GM21526 (cell line): ENCODE results near the gene BRICD5.

Experiments
- ATAC-seq: cut with Tn5 transposase; IDR thresholded peaks from one replicate; pipeline ENCODE4 v1.9.1; 2021; ENCODE audit warnings: moderate library complexity; ENCODE audit not compliant: unreplicated experiment, low FRiP score

Gene BRICD5

DNA sequence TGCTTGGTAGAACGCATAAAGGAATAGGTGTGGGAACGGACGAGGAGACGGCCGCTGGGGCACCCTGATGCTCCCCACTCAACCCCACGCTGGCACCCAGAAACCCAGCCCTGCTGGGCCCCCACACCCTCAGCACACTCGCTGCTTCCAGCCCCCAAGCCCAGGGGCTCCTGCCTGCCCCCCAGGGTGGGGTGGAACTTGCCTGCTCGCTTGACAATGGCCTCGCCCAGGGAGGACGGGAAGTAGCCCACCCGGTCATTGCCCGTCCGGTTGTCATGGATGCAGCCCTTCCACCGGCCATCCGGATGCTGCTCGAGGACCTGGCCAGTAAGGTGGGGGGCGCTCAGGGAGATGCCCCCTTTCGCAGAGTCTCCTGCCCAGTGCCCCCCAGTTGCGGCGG, 24.2 kb downstream of the BRICD5 start:
- no peak for ATAC-seq

DNA sequence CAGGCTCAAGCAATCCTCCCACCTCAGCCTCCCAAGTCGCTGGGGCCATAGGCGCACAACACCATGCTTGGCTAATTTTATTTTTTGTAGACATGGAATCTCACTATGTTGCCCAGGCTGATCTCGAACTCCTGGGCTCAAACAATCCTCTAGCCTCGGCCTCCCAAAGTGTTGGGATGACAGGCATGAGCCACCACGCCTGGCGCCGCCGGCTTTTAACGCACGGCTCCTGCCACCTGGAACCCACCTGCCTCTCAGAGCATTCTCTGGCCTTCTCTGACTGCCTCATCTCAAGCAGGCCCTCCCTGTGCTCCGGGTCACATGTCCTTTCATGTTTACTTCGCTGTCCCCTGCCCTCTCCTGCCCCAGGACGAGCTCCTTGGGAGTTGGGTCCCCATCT, 24.6 kb downstream of the BRICD5 start:
- ATAC-seq = no peak

DNA sequence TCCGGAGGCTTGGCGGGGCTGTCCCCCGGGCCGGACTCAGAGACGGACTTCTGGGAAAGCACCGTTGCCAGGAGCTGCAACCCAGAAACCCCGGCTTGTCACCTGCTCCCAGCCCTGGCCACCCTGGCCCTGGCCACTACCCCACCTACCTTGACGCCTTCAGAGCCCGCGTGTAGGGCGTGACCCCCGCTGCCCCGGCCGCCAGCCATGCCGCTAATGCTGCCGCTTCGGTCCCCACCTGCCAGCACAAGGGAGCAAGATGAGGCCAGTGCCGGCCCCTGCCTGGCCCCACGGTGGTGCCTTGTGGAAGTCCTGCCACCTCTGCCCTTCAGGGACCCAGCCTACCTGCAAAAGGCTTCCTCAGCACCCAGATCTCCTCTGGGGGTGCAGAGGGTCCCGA, 25.7 kb downstream of the BRICD5 start:
- ATAC-seq = no peak

DNA sequence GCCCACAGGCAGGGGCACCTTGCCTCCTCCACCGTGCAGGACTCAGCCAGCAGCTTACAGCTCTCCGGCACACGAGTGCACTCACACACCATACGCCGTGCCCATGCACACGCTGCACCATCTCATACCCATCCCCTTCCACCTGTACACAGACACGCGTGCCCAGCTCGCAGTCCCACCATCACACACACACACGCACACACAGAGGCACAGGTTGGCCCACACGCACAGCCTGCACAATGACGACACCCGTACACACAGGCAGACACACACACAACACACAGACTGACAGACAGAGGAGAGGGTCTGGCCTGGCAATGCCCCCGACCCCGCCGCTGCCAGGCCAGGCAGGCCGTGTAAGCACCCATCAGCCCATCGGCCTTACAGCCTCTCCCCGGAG, 26.3 kb downstream of the BRICD5 start:
- ATAC-seq = no peak

DNA sequence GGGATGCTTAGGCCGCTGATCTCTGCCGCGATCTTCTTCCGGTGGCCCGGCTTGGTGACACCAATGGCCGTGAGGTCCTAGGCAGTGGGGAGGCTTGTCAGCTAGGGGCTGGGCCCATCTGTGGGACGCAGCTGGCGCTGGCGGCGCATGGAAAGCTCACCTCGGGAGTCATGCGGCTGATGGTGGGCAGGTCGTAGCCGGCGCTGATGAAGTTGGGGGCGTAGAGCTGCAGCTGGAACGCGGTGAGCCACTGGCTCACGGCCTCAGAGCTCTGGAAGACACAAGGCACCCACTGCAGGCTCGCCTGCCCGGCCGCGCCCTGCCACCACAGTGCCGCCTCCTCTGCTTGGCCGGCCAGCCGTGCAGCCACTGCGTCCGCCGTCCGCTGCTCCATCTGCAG, 27.0 kb downstream of the BRICD5 start:
- no peak for ATAC-seq

DNA sequence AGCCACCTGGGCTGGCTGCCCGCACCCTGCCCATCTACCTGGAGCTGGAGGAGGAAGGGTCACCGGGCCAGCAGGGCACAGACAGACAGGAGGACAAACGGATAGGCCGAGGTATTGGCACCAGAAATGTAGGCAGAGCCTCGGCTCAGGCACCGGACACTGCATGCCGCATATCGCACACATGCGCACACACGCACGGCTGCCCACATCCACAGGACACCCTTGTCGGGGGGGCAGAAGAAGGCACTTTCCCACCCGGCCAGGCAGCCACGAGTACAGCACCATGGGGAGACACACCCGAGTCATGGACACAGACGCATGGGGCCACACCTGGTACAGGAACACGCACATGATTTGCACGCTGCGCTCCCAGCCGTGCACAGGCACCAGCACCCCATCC, 28.7 kb downstream of the BRICD5 start:
- no peak for ATAC-seq

DNA sequence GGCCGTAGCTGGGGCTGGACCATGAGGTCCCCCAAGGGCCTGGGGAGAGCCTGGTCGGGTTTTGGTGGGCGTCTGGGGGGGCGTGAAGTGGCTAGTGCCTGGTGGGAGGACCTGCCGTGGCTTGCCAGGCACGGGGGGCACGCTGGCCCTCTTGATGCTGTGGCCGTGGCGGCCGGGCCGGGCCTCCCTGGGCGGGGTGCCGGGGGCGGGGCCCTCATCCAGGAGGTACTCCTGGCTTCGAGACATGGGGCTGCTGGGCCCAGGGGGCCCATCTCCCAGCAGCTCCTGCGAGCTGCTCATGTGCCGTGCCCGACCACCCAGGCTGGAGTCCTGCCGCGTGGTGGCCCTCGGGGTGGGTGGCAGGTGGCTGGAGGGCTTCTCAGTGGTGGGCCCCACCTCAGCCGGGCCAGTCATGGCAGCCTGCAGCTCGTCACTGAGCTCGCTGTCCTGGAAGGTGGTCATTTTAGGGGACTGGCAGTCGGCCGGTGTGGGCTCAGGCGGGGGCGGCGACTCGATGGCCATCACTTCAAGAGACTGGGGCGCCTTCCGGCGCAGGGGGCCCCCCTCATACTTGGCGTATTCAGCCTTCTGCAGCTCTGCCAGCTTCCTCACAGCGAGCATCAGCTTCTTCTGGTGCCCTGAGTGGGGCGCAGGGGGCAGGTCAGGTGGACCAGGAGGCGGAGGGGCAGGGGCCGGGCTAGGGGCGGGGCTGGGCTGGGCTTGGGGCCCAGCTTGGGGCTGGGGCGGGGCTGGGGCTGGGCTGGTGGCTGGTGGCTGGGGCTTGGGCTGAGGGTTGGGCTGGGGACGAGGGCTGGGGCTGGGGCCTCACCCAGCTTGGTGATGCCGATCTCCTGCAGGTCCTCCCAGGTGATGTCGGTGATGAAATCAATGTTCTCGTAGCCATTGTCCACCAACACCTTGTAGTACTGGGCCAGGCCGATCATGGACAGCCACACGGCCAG, 29.4 kb downstream of the BRICD5 start:
- ATAC-seq = no peak

DNA sequence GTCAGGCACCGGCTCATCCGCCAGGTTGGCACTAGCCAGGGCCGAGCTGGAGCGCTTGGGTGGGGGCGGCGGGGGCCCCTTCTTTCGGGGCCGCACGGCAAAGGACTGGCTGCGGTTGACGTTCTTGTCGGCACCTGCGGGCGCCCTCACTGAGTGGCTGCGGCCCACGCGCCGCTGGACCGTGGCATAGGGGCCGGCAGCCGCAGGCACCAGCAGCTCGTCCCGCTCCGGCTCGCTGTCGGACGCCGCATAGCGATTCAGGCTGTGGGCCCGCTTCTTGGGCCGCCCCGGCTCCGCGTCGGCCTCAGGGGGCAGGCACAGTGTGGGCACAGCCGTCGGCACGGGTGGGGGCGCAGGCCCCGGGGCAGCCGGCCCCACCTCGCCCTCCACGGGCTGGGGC, 30.2 kb downstream of the BRICD5 start:
- ATAC-seq = no peak

DNA sequence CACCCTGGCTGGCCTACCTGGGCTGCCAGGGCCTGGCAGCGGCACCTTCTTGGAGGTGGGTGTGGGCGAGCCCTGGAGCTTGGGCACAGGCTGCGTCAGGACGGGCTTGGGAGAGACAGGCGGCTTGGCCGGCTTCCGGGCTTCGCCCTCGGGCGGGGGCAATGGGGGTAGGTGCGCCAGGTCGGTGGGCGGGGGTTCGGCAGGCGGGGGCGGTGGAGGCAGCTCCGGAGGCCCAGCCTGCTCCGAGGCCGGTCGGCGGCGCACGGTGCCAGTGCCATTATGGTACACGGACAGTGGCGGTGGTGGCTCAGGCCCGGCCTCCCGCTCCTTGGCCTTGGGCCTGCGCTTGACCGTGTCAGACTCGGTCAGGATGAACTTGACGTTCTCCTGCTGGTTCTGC, 31.1 kb downstream of the BRICD5 start:
- ATAC-seq = no peak

DNA sequence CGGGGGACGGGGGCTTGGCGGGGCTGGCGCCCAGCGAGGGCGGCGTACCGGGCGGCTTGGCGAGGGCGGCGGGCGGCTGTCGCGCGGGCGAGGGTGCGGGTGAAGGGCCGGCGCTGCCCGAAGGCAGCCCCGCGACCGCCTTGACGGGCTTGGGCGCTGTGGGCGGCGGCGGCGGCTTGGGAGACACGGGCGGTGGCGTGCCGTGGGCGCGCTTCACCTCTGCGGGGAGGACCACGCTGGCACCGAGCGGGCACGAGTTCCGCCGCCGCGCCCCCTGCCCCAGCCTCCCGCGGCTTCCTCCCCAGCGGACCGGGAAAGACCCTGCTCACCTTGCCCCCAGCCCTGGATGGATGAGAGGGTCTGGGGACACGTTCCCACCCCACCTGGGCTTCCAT, 31.6 kb downstream of the BRICD5 start:
- no peak for ATAC-seq

DNA sequence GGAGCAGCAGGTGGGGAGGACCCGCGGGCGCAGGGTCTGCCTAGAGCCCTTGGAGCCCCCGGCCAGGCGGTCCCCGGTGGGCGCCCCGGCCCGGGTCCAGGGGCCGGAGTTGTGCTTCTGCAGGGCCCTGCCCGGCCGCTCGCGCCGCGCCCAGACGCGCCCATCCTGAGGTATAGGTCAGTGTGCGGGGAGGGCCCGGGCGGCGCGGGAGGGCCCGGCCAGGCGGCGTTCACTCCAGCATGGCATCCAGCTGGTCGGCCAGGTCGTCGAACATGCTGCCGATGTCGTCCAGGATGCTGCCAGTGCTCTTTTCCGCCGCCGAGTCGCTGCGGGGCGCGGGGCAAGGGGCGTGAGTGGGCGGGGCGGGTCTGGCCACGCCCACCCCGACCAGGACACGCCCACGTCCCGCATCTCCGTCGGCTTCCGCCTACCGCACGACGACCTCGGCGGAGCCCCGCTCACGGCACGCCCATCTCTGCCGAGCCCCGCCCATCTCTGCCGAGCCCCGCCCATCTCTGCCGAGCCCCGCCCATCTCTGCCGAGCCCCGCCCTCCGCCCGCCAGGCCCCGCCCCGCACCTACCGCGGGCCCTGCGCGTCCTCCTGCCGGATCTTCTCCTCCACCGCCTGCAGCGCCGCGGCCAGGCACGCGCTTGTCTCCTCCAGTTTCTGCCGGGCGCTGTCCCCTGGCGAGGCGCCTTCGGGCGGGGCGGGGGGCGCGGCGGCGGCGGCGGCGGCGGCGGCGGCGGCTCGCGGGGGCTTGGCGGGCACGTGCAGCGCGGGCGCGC, 32.1 kb downstream of the BRICD5 start:
- no peak for ATAC-seq

DNA sequence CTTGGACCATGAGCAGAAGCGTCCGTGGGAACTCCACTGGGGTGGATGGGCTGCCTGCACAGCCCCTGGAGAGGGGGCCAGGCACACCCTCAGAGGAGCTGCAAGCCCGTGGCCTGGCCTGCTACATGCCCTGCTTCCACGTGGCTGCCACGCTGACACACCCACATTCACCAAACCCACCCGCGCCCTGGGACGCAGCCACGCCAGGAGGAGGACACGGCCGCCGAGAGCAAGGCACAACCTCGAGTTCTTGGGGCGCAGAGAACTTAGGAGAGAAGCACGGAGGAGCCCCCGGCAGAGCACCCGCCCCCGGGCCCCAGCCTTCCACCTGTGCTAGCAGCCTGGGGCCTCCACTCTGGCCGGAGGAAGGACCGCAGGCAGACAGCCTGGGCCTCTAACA, 33.1 kb downstream of the BRICD5 start:
- ATAC-seq = no peak

DNA sequence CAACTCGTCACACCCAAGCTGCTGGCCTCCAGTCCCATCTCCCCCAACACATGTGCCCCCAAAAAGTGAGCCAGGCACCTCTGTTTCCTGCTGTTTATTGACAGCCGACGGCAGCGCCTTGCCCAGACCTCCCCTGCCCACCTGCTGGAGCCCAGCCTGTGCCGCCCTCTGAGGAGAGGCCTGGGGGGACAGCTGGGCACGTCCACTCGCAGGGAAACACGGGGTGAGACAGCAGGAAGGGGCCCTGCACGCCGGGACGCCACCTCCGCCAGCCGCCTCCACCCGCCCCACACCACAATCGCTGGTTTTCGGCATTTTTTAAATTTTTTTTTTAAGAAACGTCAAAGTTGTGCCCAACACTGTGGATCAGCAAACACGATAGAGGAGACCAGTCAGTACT, 33.6 kb downstream of the BRICD5 start:
- ATAC-seq = no peak

DNA sequence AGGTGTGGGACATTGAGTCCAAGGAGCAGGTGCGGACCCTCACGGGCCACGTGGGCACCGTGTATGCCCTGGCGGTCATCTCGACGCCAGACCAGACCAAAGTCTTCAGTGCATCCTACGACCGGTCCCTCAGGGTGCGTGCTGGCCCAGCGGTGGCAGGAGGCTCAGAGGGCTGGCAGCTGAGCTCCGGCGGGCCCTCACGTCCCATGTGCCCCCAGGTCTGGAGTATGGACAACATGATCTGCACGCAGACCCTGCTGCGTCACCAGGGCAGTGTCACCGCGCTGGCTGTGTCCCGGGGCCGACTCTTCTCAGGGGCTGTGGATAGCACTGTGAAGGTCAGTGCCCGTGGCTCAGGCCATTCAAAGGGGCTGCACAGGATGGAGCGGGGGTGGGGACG, 34.6 kb downstream of the BRICD5 start:
- no peak for ATAC-seq

DNA sequence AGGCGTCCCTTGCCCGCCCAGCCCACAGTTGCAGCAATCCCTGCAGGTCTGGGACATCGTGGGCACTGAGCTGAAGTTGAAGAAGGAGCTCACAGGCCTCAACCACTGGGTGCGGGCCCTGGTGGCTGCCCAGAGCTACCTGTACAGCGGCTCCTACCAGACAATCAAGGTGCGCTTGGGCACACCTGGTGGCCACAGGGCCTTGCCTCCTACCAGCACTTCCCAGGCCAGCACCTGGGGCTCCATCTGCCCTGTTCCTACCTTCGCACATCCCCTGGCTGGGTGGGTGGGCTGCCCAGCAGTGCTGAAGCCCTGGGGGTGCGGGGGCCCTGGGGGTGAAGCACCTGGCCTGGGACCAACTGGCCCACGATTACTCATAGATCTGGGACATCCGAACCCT, 35.2 kb downstream of the BRICD5 start:
- ATAC-seq = no peak

DNA sequence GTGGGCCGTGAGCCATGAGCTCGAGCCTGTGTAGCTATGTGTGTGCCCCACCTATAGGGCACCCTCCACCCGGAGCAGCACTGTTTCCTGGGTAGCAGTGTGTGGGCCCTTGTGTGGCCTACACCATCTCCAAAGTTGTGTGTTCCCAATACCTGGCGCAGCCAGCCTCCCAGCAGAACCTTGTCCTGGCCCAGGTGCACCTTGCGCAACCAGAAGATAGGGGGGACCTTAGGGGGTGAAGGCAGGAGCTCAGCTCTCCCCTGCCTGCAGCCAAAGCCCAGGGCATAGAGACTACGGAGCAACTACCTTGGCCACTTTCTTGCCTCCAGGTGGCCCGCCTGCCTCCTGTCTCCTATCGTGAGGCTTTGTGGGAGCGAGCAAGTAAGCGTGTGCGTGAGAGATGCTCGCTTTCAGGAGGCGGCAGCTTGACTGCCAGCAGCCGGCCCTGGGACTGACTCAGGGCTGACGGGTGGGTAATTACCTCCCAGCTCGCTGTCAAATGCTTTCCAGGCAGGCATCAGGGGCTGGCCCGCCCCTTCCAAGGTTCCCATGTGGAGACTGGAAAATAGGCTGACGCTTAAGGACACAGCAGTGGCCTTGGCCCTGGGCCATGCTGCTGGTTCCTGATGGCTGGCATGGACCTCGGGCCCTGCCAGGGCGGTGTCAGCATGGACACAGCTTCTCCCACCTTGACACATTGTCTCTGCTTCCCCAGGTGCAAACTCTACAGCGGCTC, 36.1 kb downstream of the BRICD5 start:
- ATAC-seq = no peak

DNA sequence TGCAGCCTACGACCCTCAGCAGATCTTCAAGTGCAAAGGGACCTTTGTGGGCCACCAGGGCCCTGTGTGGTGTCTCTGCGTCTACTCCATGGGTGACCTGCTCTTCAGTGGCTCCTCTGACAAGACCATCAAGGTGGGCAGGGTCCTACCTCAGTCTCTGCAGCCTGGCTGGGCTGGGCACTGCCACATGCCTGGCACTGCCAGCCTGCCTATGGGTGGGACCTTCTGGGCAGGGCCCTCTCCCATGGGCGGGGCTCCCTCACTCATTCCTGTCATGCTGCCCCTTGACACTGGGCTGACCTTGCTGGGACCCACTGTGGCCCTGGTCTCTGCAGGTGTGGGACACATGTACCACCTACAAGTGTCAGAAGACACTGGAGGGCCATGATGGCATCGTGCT, 36.7 kb downstream of the BRICD5 start:
- ATAC-seq = no peak

DNA sequence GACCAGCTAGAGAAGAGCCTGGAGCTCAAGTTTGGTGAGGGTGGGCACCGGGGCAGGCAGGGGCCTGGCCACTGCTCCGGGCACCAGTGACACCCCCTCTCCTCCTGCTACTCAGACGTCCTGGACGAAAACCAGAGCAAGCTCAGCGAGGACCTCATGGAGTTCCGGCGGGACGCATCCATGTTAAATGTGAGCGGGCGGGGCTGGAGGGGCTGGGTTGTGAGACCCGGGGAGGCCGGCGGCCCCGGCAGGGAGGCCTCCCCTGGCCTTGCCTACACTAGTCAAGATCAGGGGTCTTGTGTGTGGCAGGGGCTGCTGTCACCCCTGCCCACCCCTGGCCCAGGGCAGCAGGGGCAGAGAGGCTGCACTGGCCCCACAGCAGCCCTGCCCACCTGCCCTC, 37.3 kb downstream of the BRICD5 start:
- no peak for ATAC-seq

DNA sequence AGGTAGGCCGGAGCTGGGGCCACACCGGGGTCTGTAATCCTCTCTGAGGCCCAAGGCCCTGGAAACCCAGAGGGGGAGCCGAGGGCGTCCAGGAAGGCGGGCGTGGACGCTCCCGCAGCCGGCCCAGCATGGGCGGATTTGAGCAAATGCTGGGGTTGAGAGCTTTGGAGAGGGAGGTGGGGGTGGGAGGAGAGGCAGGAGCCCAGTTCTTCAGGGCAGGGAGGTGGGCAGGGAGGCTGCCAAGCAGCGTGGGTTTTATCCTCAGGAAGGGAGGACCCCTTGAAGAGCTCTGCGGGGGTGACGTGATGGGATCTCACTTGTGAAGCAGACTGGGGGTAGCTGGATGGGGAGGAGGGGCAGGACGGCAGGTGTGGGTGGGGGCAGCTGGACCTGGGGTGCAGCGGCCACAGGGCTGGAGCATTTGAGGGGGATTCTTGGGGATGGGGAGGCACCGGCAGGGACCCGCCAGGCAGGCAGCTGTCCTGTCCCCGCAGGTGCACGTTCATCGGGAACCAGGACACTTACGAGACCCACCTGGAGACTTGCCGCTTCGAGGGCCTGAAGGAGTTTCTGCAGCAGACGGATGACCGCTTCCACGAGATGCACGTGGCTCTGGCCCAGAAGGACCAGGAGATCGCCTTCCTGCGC, 37.9 kb downstream of the BRICD5 start:
- no peak for ATAC-seq

DNA sequence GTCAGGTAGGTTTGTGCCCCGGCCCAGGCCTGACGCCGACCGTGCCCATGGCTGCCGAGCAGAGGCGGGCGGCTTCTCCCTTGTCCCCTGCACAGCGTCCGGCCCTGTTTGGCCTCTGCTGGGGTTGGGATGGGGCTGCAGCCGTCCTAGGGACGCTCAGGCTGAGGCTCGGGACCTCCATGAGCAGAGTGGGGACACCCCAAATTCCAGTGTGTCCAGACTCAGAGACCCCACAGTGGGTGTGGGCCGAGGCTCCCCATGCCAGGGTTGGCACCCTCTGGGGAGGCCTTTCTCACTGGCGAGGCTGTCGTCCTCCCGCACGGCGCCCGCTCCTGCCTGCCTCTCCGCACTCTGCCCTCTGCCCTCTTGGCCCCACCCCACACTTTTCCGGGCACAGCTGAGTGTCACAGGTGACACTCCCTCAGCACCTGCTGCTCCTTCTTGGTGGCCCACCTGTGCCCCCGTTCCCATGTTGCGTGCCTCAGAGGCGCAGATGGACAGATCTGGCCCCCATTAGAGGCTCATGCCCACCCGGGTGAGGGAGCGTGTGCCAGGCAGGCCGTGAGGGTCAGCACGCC, 39.0 kb downstream of the BRICD5 start:
- no peak for ATAC-seq
